Prostate gland (tissue), 2 donors: Measurements from ENCODE around the gene STAC. TPM values are rescaled to one million over a fixed set of nuclear protein-coding genes. Genes with fewer than 3 reads are reported as not detected.
A peak's percentile ranks its signal among the peaks of the same experiment; 100 is the strongest.

Experiments used
- DNase-seq: peaks from one replicate; pipeline ENCODE4 v3.0.0-alpha.2; 2019; ENCODE audit warnings: low spot score
- H3K27ac ChIP-seq, 2 donors: fragments of 200-600 bp; sonication (generic); 2 replicates each; pipeline ENCODE4 v1.5.1; 2017 to 2019
- H3K27me3 ChIP-seq: fragments of 200-600 bp; sonication (generic); replicated peaks from 2 replicates; pipeline ENCODE4 v1.5.1; 2019; ENCODE audit not compliant: insufficient read depth
- H3K36me3 ChIP-seq, 2 donors: fragments of 200-600 bp; sonication (generic); 1 replicate in 1 of 2; 2 replicates in 1 of 2; pipeline versions ENCODE4 v1.5.1 to v1.8.1; 2017 to 2019
- H3K4me1 ChIP-seq: fragments of 200-600 bp; sonication (generic); replicated peaks from 2 replicates; pipeline ENCODE4 v1.5.1; 2019
- H3K4me3 ChIP-seq, 2 donors: fragments of 200-600 bp; sonication (generic); 2 replicates each; pipeline ENCODE4 v1.5.1; 2017 to 2019
- H3K9me3 ChIP-seq: fragments of 200-600 bp; sonication (generic); 2 replicates; pipeline ENCODE4 v1.5.1; 2017
- CTCF ChIP-seq, 4 experiments: fragments of 200-600 bp in 2 of 4; fragments of 450-650 bp in 2 of 4; sonication (generic) in 2 of 4; IDR thresholded peaks; 1 replicate in 3 of 4; 2 replicates in 1 of 4; pipeline ENCODE4 v1.5.1; 2016 to 2019; ENCODE audit warnings: antibody characterized with exemption in 4 of 4, mild to moderate bottlenecking in 2 of 4, moderate library complexity in 2 of 4
- POLR2A ChIP-seq: fragments of 450-650 bp; IDR thresholded peaks from one replicate; pipeline ENCODE4 v1.6.1; 2016; ENCODE audit warnings: antibody characterized with exemption, mild to moderate bottlenecking
- POLR2AphosphoS5 ChIP-seq: sonication (generic); formaldehyde crosslinking; IDR thresholded peaks from one replicate; pipeline ENCODE4 v1.6.1; 2017; ENCODE audit warnings: antibody characterized with exemption
- WGBS: methylation state at CpG from one replicate; pipeline ENCODE4 v1.1.5; 2018; 5-methylcytosine and 5-hydroxymethylcytosine counted together
- intact Hi-C: fragments of 100-400 bp; cut with DNase I; formaldehyde crosslinking; loops from one replicate; pipeline ENCODE4 v1.14.2; 2022
- total RNA-seq, 2 donors: library from RNA; depleted of rRNA; stranded (reverse); fragments of >200 nt; gene quantifications; one replicate each; pipeline ENCODE4 v1.1.0, GENCODE V29; 2016

STAC gene
- total RNA-seq, 2 donors from 2014 or later = 10.6 to 18.4 TPM

DNA sequence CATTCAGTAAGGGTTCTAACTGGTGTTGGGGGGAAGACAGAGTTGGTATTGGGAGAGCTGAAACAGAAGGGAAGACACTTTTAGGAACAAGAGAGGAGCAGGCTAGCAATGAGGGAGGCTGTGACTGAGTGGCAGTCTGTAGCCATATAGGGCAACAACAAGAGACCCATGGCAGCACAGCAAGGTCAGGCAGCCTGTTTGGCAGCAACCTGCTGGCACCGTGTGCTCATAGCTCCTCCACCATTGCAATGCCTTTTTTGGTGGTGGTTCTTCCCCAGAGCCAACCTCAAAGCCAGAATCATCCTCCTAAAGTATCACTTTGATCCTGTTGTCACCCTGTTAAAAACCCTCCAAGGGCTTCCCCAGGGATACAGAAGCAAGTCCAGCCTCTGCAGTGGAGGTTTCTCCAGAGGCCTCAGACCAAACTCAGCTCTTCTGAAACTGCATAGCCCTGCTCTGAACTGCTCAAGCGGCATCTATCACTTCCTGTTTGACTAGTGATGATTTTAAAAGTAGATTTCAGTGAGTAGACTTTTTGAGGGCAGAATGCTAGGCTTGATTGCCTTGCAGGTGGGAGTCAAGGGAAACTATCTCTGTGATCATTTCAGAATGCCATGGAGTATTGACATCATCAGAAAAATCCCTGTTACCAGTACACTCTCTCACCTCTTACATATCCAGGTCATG, 176.9 kb downstream of the STAC start:
- Histone ChIP-seq H3K36me3 (no peaks in the 10 kb centered on the region), H3K27me3 (no peaks in the 10 kb centered on the region), H3K4me3 (no peak overlapping the region), H3K27ac (peak overlapping the region in 1 of 2 donors; percentile 14), H3K9me3 (no peaks in the 10 kb centered on the region), H3K4me1 (no peaks in the 10 kb centered on the region)
- DNase-seq = no peak
- TF ChIP-seq CTCF (IDR thresholded peaks at IDR 0.05) = no peak
- TF ChIP-seq POLR2AphosphoS5 = peak; percentile 14
- intact Hi-C loops = no loop called here
- 60% methylated on average over 2 of the region's 2 CpGs for WGBS

DNA sequence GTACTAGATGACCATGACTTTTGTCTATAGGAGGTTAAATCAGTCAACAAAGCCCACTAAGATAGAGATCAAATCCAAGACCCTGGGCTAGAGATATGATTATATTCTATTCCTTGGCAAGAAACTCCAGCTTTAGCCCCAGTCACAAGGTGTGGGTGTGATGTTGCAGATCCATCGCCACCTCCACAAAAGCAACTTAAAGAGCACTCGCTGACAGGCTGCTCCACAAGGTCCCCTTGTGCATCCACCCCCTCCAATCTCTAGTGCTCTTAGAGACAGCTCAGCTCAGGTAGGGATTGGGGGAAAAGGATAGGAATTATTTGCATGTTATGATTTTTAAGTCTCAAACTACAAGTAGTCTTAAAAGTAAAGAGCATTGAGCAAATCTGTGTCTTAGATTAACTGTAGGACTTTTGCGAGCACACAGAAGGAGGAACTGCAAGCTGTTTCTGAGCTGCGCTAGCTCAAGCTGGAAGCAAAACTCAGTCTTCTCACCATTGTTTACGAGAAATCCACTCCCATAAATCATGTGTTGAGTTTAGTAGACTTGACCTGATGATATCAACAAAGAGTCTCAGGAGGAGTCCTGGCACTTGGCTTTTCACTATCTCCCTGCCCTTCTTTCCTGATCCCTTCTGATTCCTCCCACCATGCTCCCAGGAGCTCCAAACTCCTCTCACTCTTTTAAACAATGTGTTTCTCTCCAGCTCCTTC, 177.6 kb downstream of the STAC start:
- no peaks in the 10 kb centered on the region for H3K9me3 ChIP-seq
- intact Hi-C loops = no loop called here
- DNase-seq = no peak
- H3K36me3 ChIP-seq = no peaks in the 10 kb centered on the region
- WGBS = 21% methylated on average over 5 of the region's 5 CpGs
- H3K4me3 ChIP-seq = no peak overlapping the region
- no peaks in the 10 kb centered on the region for H3K4me1 ChIP-seq
- H3K27me3 ChIP-seq = no peaks in the 10 kb centered on the region
- TF ChIP-seq POLR2A (no peak), POLR2AphosphoS5 (no peak), CTCF (IDR thresholded peaks at IDR 0.05) (no peak)
- no peak overlapping the region for H3K27ac ChIP-seq

GRCh38 chr3:36558961-36559360, 178.7 kb downstream of the STAC start:
- no peak overlapping the region for H3K27ac ChIP-seq
- no peaks in the 10 kb centered on the region for H3K27me3 ChIP-seq
- TF ChIP-seq POLR2AphosphoS5 (no peak), POLR2A (no peak), CTCF (IDR thresholded peaks at IDR 0.05) (no peak)
- H3K36me3 ChIP-seq = no peaks in the 10 kb centered on the region
- WGBS = 38% methylated on average over 2 of the region's 2 CpGs
- H3K4me3 ChIP-seq = no peak overlapping the region
- no peak for DNase-seq
- no peaks in the 10 kb centered on the region for H3K9me3 ChIP-seq
- H3K4me1 ChIP-seq = no peaks in the 10 kb centered on the region
- intact Hi-C loops = no loop called here

GRCh38 chr3:36560685-36561084, 180.4 kb downstream of the STAC start:
- no peak overlapping the region for H3K4me3 ChIP-seq
- intact Hi-C loops = no loop called here
- H3K9me3 ChIP-seq = no peaks in the 10 kb centered on the region
- TF ChIP-seq POLR2A (no peak), CTCF (IDR thresholded peaks at IDR 0.05) (no peak), POLR2AphosphoS5 (no peak)
- no peaks in the 10 kb centered on the region for H3K4me1 ChIP-seq
- 50% methylated on average over 4 of the region's 4 CpGs for WGBS
- H3K27ac ChIP-seq = no peak overlapping the region
- H3K36me3 ChIP-seq = no peaks in the 10 kb centered on the region
- no peaks in the 10 kb centered on the region for H3K27me3 ChIP-seq
- DNase-seq = no peak

DNA sequence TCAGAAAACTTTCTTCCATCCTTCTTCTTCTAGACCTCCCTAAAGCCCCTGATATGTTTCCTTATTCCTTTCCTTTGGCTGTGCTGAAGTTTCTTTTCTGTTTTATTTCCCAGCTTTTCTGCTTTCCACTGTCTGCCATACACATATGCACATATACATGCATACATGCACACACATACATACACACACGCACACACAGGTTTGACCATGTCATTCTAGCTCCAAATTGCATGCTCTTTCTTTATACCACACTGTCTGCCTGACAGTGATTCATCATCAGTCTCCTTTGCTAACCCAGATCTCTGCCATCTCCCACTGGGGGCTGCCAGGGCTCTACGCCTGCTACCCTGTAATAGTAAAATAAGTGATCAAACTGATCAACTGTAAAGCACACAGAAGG, 181.3 kb downstream of the STAC start:
- Histone ChIP-seq H3K27me3 (no peaks in the 10 kb centered on the region), H3K4me1 (no peaks in the 10 kb centered on the region), H3K4me3 (no peak overlapping the region), H3K9me3 (no peaks in the 10 kb centered on the region), H3K36me3 (no peaks in the 10 kb centered on the region), H3K27ac (no peak overlapping the region)
- DNase-seq = no peak
- WGBS = 68% methylated on average over 2 of the region's 2 CpGs
- no peak for TF ChIP-seq CTCF (IDR thresholded peaks at IDR 0.05)
- no peak for TF ChIP-seq POLR2A
- no peak for TF ChIP-seq POLR2AphosphoS5
- intact Hi-C loops = no loop called here
